Measurements from ENCODE around the gene MAP2K5.

MAP2K5 gene

GRCh38 chr15:67570875-67571647 is 28.6 kb downstream of the MAP2K5 start:
- Histone ChIP-seq H3K27me3 (ENCODE audit: insufficient read depth, low read length) (no peaks in the 10 kb centered on the region), H2AFZ (ENCODE audit: low read length) (no peak overlapping the region), H3K9me3 (ENCODE audit: low read length) (no peaks in the 10 kb centered on the region), H3K9me2 (ENCODE audit: low read depth, low read length) (no peaks in the 10 kb centered on the region), H3K9ac (ENCODE audit: low read length) (no peak overlapping the region), H3K36me3 (ENCODE audit: insufficient read depth, low read length) (peaks cover 30% of the 10 kb centered on the region; the same call in 1 of the 2 replicates), H3K4me3 (ENCODE audit: low read depth, low read length, poor library complexity, severe bottlenecking) (no peak overlapping the region), H3K4me2 (ENCODE audit: low read length) (no peak overlapping the region), H3F3A (ENCODE audit: insufficient read depth, low read length) (no peaks in the 10 kb centered on the region), H4K20me1 (ENCODE audit: insufficient read depth, low read length) (no peaks in the 10 kb centered on the region), H3K79me2 (ENCODE audit: insufficient read depth, low read length) (no peaks in the 10 kb centered on the region), H3K27ac (ENCODE audit: low read depth, low read length, poor library complexity, severe bottlenecking) (no peak overlapping the region), H3K4me1 (ENCODE audit: insufficient read depth, low read length, severe bottlenecking) (no peaks in the 10 kb centered on the region)
- no peak for TF ChIP-seq CTCF (IDR thresholded peaks at IDR 0.05; ENCODE audit: low read length)
- TF ChIP-seq EZH2 (IDR thresholded peaks at IDR 0.05; ENCODE audit: borderline replicate concordance, low read length): no peak

- TF ChIP-seq EZH2 (IDR thresholded peaks at IDR 0.05; ENCODE audit: borderline replicate concordance, low read length): no peak
- TF ChIP-seq CTCF (IDR thresholded peaks at IDR 0.05; ENCODE audit: low read length): no peak
- Histone ChIP-seq H4K20me1 (ENCODE audit: insufficient read depth, low read length) (no peaks in the 10 kb centered on the region), H3K9me2 (ENCODE audit: low read depth, low read length) (no peaks in the 10 kb centered on the region), H3K27ac (ENCODE audit: low read depth, low read length, poor library complexity, severe bottlenecking) (no peak overlapping the region), H3K9me3 (ENCODE audit: low read length) (no peaks in the 10 kb centered on the region), H3K4me1 (ENCODE audit: insufficient read depth, low read length, severe bottlenecking) (no peaks in the 10 kb centered on the region), H3K9ac (ENCODE audit: low read length) (no peak overlapping the region), H3K79me2 (ENCODE audit: insufficient read depth, low read length) (no peaks in the 10 kb centered on the region), H3K36me3 (ENCODE audit: insufficient read depth, low read length) (peaks cover 30% of the 10 kb centered on the region; the same call in 1 of the 2 replicates), H3K4me2 (ENCODE audit: low read length) (no peak overlapping the region), H3K27me3 (ENCODE audit: insufficient read depth, low read length) (no peaks in the 10 kb centered on the region), H2AFZ (ENCODE audit: low read length) (no peak overlapping the region), H3K4me3 (ENCODE audit: low read depth, low read length, poor library complexity, severe bottlenecking) (no peak overlapping the region), H3F3A (ENCODE audit: insufficient read depth, low read length) (no peaks in the 10 kb centered on the region)
Measured at GRCh38 chr15:67571648-67572415, 29.3 kb downstream of the MAP2K5 start.

DNA sequence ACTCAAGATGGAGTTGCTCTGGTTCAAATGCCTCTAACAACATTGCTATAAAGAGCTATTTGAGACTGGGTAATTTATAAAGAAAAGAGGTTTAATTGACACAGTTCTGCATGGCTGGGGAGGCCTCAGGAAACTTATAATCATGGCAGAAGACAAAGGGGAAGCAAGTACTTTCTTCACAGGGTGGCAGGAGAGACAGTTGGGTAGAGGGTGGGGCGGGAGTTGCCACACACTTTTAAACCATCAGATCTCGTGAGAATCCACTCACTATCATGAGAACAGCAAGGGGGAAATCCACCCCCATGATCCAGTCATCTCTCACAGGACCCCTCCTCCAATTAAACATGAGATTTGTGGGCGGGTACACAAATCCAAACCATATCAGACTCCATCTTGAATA is 30.7 kb downstream of the MAP2K5 start:
- no peaks in the 10 kb centered on the region for H3K4me1 ChIP-seq (ENCODE audit: insufficient read depth, low read length, severe bottlenecking)
- H3K27ac ChIP-seq (ENCODE audit: low read depth, low read length, poor library complexity, severe bottlenecking): no peak overlapping the region
- no peaks in the 10 kb centered on the region for H4K20me1 ChIP-seq (ENCODE audit: insufficient read depth, low read length)
- no peak overlapping the region for H3K9ac ChIP-seq (ENCODE audit: low read length)
- no peaks in the 10 kb centered on the region for H3K9me3 ChIP-seq (ENCODE audit: low read length)
- no peak overlapping the region for H2AFZ ChIP-seq (ENCODE audit: low read length)
- peaks cover 24% of the 10 kb centered on the region; the same call in 1 of the 2 replicates for H3K36me3 ChIP-seq (ENCODE audit: insufficient read depth, low read length)
- TF ChIP-seq EZH2 (IDR thresholded peaks at IDR 0.05; ENCODE audit: borderline replicate concordance, low read length) (no peak), CTCF (IDR thresholded peaks at IDR 0.05; ENCODE audit: low read length) (no peak)
- H3K79me2 ChIP-seq (ENCODE audit: insufficient read depth, low read length): no peaks in the 10 kb centered on the region
- no peak overlapping the region for H3K4me3 ChIP-seq (ENCODE audit: low read depth, low read length, poor library complexity, severe bottlenecking)
- no peaks in the 10 kb centered on the region for H3K9me2 ChIP-seq (ENCODE audit: low read depth, low read length)
- H3K27me3 ChIP-seq (ENCODE audit: insufficient read depth, low read length): no peaks in the 10 kb centered on the region
- no peak overlapping the region for H3K4me2 ChIP-seq (ENCODE audit: low read length)
- H3F3A ChIP-seq (ENCODE audit: insufficient read depth, low read length): no peaks in the 10 kb centered on the region

Measured in OCI-LY1 (cell line).